KMS-11 (cell line): Measurements from ENCODE around the gene RASSF9.

ENCODE experiments used
- H2AFZ ChIP-seq: fragments of 200-600 bp; sonication (generic); 2 replicates; pipeline ENCODE4 v1.6.1; 2016; ENCODE audit warnings: antibody characterized with exemption, mixed run types, low read depth
- H3K27ac ChIP-seq: fragments of 200-600 bp; sonication (generic); 2 replicates; pipeline ENCODE4 v1.6.1; 2016; ENCODE audit warnings: mild to moderate bottlenecking, mixed run types
- H3K27me3 ChIP-seq: fragments of 200-600 bp; sonication (generic); 2 replicates; pipeline ENCODE4 v1.6.1; 2017; ENCODE audit warnings: mild to moderate bottlenecking, low read depth, mixed run types, moderate library complexity; ENCODE audit not compliant: insufficient read depth
- H3K36me3 ChIP-seq: fragments of 200-600 bp; sonication (generic); 2 replicates; pipeline ENCODE4 v1.6.1; 2017; ENCODE audit warnings: mild to moderate bottlenecking, mixed run types; ENCODE audit not compliant: insufficient read depth
- H3K4me1 ChIP-seq: fragments of 200-600 bp; sonication (generic); 2 replicates; pipeline ENCODE4 v1.6.1; 2016; ENCODE audit warnings: mild to moderate bottlenecking, low read depth, mixed run types; ENCODE audit not compliant: poor library complexity, severe bottlenecking
- H3K4me2 ChIP-seq: fragments of 200-600 bp; sonication (generic); 2 replicates; pipeline ENCODE4 v1.7.0; 2016; ENCODE audit warnings: mild to moderate bottlenecking, mixed run types
- H3K4me3 ChIP-seq: fragments of 200-600 bp; sonication (generic); IDR thresholded peaks from 2 replicates; pipeline ENCODE4 v1.6.1; 2017; ENCODE audit warnings: low read depth, low read length, mixed read lengths; ENCODE audit not compliant: insufficient read depth
- H3K79me2 ChIP-seq: fragments of 200-600 bp; sonication (generic); 2 replicates; pipeline ENCODE4 v1.6.1; 2016; ENCODE audit warnings: low read depth, mixed run types; ENCODE audit not compliant: insufficient read depth
- H3K9ac ChIP-seq: fragments of 200-600 bp; sonication (generic); 2 replicates; pipeline ENCODE4 v1.6.1; 2016; ENCODE audit warnings: mild to moderate bottlenecking, mixed run types
- H4K20me1 ChIP-seq: fragments of 200-600 bp; sonication (generic); 2 replicates; pipeline ENCODE4 v1.6.1; 2016; ENCODE audit warnings: mild to moderate bottlenecking, mixed run types; ENCODE audit not compliant: insufficient read depth
- TF ChIP-seq, protein P1 (sequence below): fragments of 200-600 bp; sonication (generic); conservative IDR thresholded peaks from 2 replicates; pipeline ENCODE4 v1.6.1; 2017; ENCODE audit warnings: low read depth, mild to moderate bottlenecking, antibody characterized with exemption, low read length, moderate library complexity, mixed read lengths

Gene RASSF9

DNA sequence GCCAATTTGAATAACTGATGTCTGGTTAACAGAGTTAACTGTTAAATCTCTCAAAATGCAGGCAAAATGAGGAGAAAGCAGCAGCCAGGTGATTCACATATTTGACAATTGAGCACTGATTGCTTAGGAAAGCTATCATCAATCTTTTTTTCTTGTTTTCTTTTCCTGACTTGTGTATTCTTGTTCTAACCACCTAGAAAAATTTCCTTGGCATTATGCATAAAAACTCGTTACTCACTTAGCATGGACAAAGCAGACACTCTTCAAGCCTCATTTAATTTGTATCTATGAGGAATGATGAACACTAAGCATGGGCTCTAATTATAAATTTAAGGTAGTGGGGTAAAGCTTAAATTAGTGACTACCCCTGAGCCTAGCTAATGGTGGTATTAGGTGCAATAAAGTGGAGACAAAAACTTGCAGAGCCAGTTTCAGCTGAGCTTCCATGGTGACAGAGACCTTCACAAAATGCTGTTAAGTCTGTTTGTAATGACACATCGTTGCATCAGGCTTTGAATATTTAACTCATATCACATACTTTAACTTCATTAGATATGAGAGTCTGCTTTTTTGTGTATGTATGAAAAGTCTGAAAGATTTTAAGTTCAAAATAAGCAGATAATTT, 52.0 kb downstream of the RASSF9 start:
- Histone ChIP-seq H3K27ac (no peak overlapping the region), H3K4me3 (no peak overlapping the region), H4K20me1 (no peaks in the 10 kb centered on the region), H3K9ac (no peak overlapping the region), H3K4me1 (no peaks in the 10 kb centered on the region), H3K79me2 (no peaks in the 10 kb centered on the region), H3K4me2 (no peak overlapping the region), H3K36me3 (no peaks in the 10 kb centered on the region), H2AFZ (no peak overlapping the region), H3K27me3 (no peaks in the 10 kb centered on the region)
- TF ChIP-seq, protein P1, sequence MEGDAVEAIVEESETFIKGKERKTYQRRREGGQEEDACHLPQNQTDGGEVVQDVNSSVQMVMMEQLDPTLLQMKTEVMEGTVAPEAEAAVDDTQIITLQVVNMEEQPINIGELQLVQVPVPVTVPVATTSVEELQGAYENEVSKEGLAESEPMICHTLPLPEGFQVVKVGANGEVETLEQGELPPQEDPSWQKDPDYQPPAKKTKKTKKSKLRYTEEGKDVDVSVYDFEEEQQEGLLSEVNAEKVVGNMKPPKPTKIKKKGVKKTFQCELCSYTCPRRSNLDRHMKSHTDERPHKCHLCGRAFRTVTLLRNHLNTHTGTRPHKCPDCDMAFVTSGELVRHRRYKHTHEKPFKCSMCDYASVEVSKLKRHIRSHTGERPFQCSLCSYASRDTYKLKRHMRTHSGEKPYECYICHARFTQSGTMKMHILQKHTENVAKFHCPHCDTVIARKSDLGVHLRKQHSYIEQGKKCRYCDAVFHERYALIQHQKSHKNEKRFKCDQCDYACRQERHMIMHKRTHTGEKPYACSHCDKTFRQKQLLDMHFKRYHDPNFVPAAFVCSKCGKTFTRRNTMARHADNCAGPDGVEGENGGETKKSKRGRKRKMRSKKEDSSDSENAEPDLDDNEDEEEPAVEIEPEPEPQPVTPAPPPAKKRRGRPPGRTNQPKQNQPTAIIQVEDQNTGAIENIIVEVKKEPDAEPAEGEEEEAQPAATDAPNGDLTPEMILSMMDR = no peak

DNA sequence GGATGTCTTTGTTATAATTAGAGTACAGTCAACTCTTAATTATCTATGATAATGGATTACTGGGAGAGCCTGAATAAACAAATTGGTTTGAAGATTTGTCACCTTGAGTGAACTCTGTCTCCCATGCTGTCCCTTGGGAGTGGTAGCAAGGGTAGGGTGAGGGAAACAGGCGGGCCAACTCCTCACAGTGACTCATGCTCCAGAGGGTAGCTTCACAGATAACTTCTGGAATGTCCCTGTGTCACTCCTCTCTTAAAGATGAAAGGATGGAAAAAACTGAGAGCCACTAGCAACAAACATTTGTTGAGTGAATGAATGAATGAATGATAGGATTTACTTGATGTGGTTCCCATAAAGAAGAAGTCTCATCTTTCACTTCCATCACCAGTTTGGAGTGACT, 53.5 kb downstream of the RASSF9 start:
- no peak overlapping the region for H3K9ac ChIP-seq
- H3K4me3 ChIP-seq = no peak overlapping the region
- no peak overlapping the region for H3K4me2 ChIP-seq

DNA sequence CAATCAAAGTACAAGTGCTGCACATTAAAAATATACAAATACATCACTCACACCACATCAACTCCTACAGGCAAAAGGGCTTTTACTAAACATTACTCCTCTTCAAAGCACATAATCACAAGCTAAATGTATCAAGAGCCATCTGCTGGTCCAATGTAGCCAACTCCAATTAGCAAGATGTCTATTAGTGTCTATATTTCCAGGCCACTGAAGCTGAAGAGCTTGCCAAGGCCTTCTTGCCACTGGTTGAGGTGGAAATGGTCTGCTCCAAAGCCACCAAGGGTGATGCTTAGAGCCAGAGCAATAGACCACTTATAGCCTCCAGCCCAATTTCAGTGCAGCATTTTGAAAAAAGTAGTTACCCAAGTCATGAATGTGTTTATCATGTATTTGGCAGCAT, 54.4 kb downstream of the RASSF9 start:
- no peaks in the 10 kb centered on the region for H3K4me1 ChIP-seq
- H3K9ac ChIP-seq = no peak overlapping the region
- H3K4me2 ChIP-seq = no peak overlapping the region
- TF ChIP-seq, protein P1 = no peak
- H3K27me3 ChIP-seq = no peaks in the 10 kb centered on the region
- H3K27ac ChIP-seq = no peak overlapping the region
- H2AFZ ChIP-seq = no peak overlapping the region
- H3K79me2 ChIP-seq = no peaks in the 10 kb centered on the region
- H3K4me3 ChIP-seq = no peak overlapping the region
- H3K36me3 ChIP-seq = no peaks in the 10 kb centered on the region
- no peaks in the 10 kb centered on the region for H4K20me1 ChIP-seq

More for the DNA sequence above, 53.5 kb downstream of the RASSF9 start:
- Histone ChIP-seq H2AFZ (no peak overlapping the region), H3K4me1 (no peaks in the 10 kb centered on the region), H3K27ac (no peak overlapping the region), H4K20me1 (no peaks in the 10 kb centered on the region), H3K27me3 (no peaks in the 10 kb centered on the region), H3K36me3 (no peaks in the 10 kb centered on the region), H3K79me2 (no peaks in the 10 kb centered on the region)
- TF ChIP-seq, protein P1 = no peak

DNA sequence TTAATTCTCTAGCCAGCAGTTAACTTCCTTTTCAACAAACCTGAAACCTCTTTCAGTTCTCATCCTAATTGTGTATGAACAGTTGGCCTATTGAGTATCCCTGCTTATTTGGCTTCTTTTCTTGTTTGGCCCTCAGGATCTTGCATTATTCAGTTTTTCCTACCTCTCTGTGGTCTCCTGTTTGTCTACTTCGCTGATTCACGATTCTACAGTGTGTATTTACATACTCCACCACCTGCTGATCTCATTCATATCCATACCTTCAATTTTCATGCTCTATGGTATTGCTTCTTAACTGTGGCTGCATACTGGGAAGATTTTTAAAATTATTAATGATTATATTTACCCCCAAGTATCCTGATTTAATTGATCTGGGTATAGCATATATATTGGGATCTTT, 56.4 kb downstream of the RASSF9 start:
- H4K20me1 ChIP-seq = no peaks in the 10 kb centered on the region
- H3K27ac ChIP-seq = no peak overlapping the region
- no peak overlapping the region for H3K4me2 ChIP-seq
- H3K36me3 ChIP-seq = no peaks in the 10 kb centered on the region
- no peaks in the 10 kb centered on the region for H3K27me3 ChIP-seq
- H3K4me1 ChIP-seq = no peaks in the 10 kb centered on the region
- TF ChIP-seq, protein P1 = no peak
- H3K4me3 ChIP-seq = no peak overlapping the region
- no peak overlapping the region for H3K9ac ChIP-seq
- no peaks in the 10 kb centered on the region for H3K79me2 ChIP-seq
- H2AFZ ChIP-seq = no peak overlapping the region
